Neural cell (in vitro differentiated cells): ENCODE data around the gene AFMID.

Experiments
- CTCF ChIP-seq: fragments of 450-650 bp; IDR thresholded peaks from 2 replicates; pipeline ENCODE4 v1.5.1; 2014; ENCODE audit warnings: antibody characterized with exemption, mild to moderate bottlenecking, moderate library complexity; ENCODE audit not compliant: poor library complexity, severe bottlenecking
- MXI1 ChIP-seq: fragments of 450-650 bp; conservative IDR thresholded peaks from 2 replicates; pipeline ENCODE4 v1.6.1; 2014; ENCODE audit warnings: antibody characterized with exemption, mild to moderate bottlenecking; ENCODE audit not compliant: poor library complexity, severe bottlenecking

- TF ChIP-seq CTCF (no peak), MXI1 (no peak)
Observed at GRCh38 chr17:78226055-78226758, 39.0 kb downstream of the AFMID start.
